Heart left ventricle (tissue), 16 donors: ENCODE results near the gene TFB1M. TPM values are rescaled to one million over a fixed set of nuclear protein-coding genes. Genes with fewer than 3 reads are reported as not detected.

Experiments
- ATAC-seq, 4 donors: fragments of 200-7000 bp; cut with Tn5 transposase; one replicate each; pipeline ENCODE4 v1.9.1; 2020 to 2022; ENCODE audit warnings: moderate library complexity in 4 of 4, mild to moderate bottlenecking in 3 of 4, moderate number of reproducible peaks in 1 of 4
- DNase-seq, 5 donors: peaks; one replicate each; pipeline ENCODE4 v3.0.0-alpha.2; 2020
- H3K27ac ChIP-seq, 12 donors: fragments of 200-600 bp; sonication (generic) in 4 of 12; one replicate each; pipeline versions ENCODE4 v1.5.0 to v1.8.0; 2016 to 2022; ENCODE audit warnings: mild to moderate bottlenecking in 2 of 12
- H3K27me3 ChIP-seq, 9 donors: fragments of 200-600 bp; sonication (generic) in 2 of 9; one replicate each; pipeline versions ENCODE4 v1.5.1 to v1.8.0; 2016 to 2022; ENCODE audit warnings: mild to moderate bottlenecking in 3 of 9
- H3K36me3 ChIP-seq, 9 donors: fragments of 200-600 bp; sonication (generic) in 2 of 9; one replicate each; pipeline versions ENCODE4 v1.5.0 to v1.8.0; 2018 to 2022; ENCODE audit warnings: mild to moderate bottlenecking in 2 of 9
- H3K4me1 ChIP-seq, 12 donors: fragments of 200-600 bp; sonication (generic) in 4 of 12; one replicate each; pipeline versions ENCODE4 v1.5.0 to v1.8.0; 2016 to 2022; ENCODE audit warnings: mild to moderate bottlenecking in 3 of 12
- H3K4me3 ChIP-seq, 12 donors: fragments of 200-600 bp; sonication (generic) in 4 of 12; one replicate each; pipeline versions ENCODE4 v1.5.0 to v1.8.0; 2017 to 2022; ENCODE audit warnings: mild to moderate bottlenecking in 9 of 12, moderate library complexity in 4 of 12
- H3K9me3 ChIP-seq, 12 donors: fragments of 200-600 bp; sonication (generic) in 4 of 12; one replicate each; pipeline versions ENCODE4 v1.5.0 to v1.8.0; 2016 to 2022; ENCODE audit warnings: mild to moderate bottlenecking in 1 of 12
- POLR2A ChIP-seq, 2 donors: fragments of 450-650 bp; IDR thresholded peaks; one replicate each; pipeline ENCODE4 v1.6.1; 2017; ENCODE audit warnings: antibody characterized with exemption in 2 of 2, mild to moderate bottlenecking in 2 of 2, moderate library complexity in 2 of 2
- WGBS, 4 donors: extraction: QIAGEN DNeasy Blood & Tissue Kit in 2 of 4; methylation state at CpG; one replicate each; pipeline versions ENCODE4 v1.1.5 to v1.1.7; 2013 to 2018; 5-methylcytosine and 5-hydroxymethylcytosine counted together
- intact Hi-C, 10 donors: fragments of 100-400 bp; cut with DNase I; formaldehyde crosslinking; loops; one replicate each; pipeline versions ENCODE4 v1.11.1 to v1.14.2; 2022
- polyA plus RNA-seq, 2 donors: library from polyadenylated mRNA; stranded (reverse); fragments of 200-250 nt; gene quantifications; one replicate each; pipeline ENCODE4 v1.2.3, GENCODE V29; 2013
- total RNA-seq, 9 donors: library from RNA; depleted of rRNA in 2 of 9; stranded (reverse); fragments of >200 nt in 2 of 9; fragmentation: NEBNext Ultra II Directional in 3 of 9; extraction: Animal tissue kit (Norgen Biotek cat#: 25700) in 3 of 9; gene quantifications; one replicate each; pipeline versions ENCODE4 v1.1.0 to v1.2.4, GENCODE V29; 2016 to 2023
- TF ChIP-seq, protein P1 (sequence below), 12 donors: fragments of 200-600 bp; sonication (generic) in 4 of 12; IDR thresholded peaks; one replicate each; pipeline versions ENCODE4 v1.5.0 to v1.8.0; 2018 to 2022; ENCODE audit warnings: antibody characterized with exemption in 12 of 12, mild to moderate bottlenecking in 5 of 12
- donor health status: ischemic (EF 13 %, LVEDD 7.1; RV severe dilation, severe dysfunction).
- donor health status: healthy with polysubstance abuse.
- donor health status: DM: no; HTN: yes; CAD: no.
- donor health status: DM: no; HTN: no; CAD: no.
- donor health status: ischemic (EF 25% LVEDD 6.9; RV normal size, moderate dysfunction).
- donor health status: ischemic (EF 25% LVEDD 5.7; RV mildly dilated, moderate dysfunction).
- donor health status: healthy.
- donor health status: DM: yes; HTN: yes; CAD: no.
- donor health status: ischemic (EF 35%, LVEDD 5.7; RV mildly dilated, moderate dysfunction).
- donor health status: nonischemic (EF 11% LVEDD 7.7; RV severe dilation, severe dysfunction).
- donor health status: DM: yes; HTN: yes; CAD: no.
- donor health status: PGD.
- donor health status: ischemic (EF 29% LVEDD 5.4; RV normal size, mild dysfunction).
- donor health status: nonischemic (EF 23%, LVEDD 6.1; RV moderate dilation, normal function).

TFB1M gene
- total and polyA plus RNA-seq, 11 donors: 11.4 to 24.5 (median 17.6) TPM

- Histone ChIP-seq H3K4me1 (no peaks in the 10 kb centered on the region), H3K36me3 (no peaks in the 10 kb centered on the region), H3K27me3 (no peaks in the 10 kb centered on the region), H3K9me3 (no peaks in the 10 kb centered on the region), H3K4me3 (no peak overlapping the region), H3K27ac (no peak overlapping the region)
- ATAC-seq (peak in 2 of 4 donors; percentile 34 to 61), DNase-seq (no peak)
- TF ChIP-seq, protein P1, sequence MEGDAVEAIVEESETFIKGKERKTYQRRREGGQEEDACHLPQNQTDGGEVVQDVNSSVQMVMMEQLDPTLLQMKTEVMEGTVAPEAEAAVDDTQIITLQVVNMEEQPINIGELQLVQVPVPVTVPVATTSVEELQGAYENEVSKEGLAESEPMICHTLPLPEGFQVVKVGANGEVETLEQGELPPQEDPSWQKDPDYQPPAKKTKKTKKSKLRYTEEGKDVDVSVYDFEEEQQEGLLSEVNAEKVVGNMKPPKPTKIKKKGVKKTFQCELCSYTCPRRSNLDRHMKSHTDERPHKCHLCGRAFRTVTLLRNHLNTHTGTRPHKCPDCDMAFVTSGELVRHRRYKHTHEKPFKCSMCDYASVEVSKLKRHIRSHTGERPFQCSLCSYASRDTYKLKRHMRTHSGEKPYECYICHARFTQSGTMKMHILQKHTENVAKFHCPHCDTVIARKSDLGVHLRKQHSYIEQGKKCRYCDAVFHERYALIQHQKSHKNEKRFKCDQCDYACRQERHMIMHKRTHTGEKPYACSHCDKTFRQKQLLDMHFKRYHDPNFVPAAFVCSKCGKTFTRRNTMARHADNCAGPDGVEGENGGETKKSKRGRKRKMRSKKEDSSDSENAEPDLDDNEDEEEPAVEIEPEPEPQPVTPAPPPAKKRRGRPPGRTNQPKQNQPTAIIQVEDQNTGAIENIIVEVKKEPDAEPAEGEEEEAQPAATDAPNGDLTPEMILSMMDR (IDR thresholded peaks at IDR 0.05): no peak
- no peak for TF ChIP-seq POLR2A (IDR thresholded peaks at IDR 0.05)
- intact Hi-C loops: no loop called here
- WGBS, 4 donors: 79 to 95% (median 87%) methylated on average over 8 to 23 of the region's 23 CpGs
These were observed 100.5 kb downstream of the TFB1M start for GRCh38 chr6:155213611-155214372.

DNA sequence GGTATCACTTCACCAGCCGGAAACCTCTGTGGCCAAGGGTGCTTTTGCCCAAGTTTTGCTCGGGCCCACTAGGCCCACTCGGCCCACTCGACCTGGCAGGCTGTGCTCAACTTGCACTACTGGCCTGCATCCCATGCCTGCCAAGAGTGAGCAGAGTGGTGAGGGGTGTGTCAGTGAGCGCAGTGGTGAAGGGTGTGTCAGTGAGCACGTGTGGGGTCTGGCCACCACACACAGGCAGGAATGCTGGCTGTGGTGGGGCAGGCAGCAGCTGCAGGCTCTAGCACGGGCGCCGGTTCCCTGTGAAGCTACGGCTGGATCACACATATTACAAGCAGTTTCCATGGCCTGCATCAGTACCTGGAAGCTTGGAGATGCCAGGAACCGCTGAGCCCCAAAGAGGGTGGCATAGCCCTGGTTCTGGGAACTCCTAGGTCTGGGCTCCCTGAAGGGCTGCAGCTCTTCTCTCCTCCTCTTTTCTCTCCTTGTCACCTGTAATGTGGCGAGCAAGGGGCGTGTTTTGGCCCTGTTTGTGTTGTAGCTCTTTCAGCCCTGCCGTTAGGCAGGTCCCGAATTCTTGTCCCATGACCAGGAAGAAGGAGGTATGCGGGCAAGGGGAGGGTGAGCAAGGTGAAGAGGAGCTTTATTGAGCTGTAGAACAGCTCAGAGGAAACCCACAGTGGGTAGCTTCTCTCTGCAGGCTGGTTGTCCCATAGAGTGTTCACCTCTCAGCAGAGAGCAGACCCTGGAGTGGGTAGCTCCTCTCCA lies 101.5 kb downstream of the TFB1M start:
- Histone ChIP-seq H3K27me3 (no peaks in the 10 kb centered on the region), H3K4me1 (no peaks in the 10 kb centered on the region), H3K9me3 (no peaks in the 10 kb centered on the region), H3K27ac (no peak overlapping the region), H3K36me3 (no peaks in the 10 kb centered on the region), H3K4me3 (no peak overlapping the region)
- ATAC-seq (no peak), DNase-seq (no peak)
- 87 to 96% (median 92%) methylated on average over 15 to 16 of the region's 16 CpGs for WGBS, 4 donors
- TF ChIP-seq, protein P1 (IDR thresholded peaks at IDR 0.05): no peak
- no peak for TF ChIP-seq POLR2A (IDR thresholded peaks at IDR 0.05)
- intact Hi-C loops: no loop called here

- Histone ChIP-seq H3K27me3 (no peaks in the 10 kb centered on the region), H3K27ac (no peak overlapping the region), H3K4me3 (no peak overlapping the region), H3K4me1 (no peaks in the 10 kb centered on the region), H3K9me3 (no peaks in the 10 kb centered on the region), H3K36me3 (no peaks in the 10 kb centered on the region)
- WGBS, 4 donors: 69 to 76% (median 73%) methylated on average over 3 of the region's 3 CpGs
- TF ChIP-seq, protein P1 (IDR thresholded peaks at IDR 0.05): no peak
- no peak for TF ChIP-seq POLR2A (IDR thresholded peaks at IDR 0.05)
- ATAC-seq (no peak), DNase-seq (no peak)
- intact Hi-C loops: no loop called here
These were observed 102.2 kb downstream of the TFB1M start for GRCh38 chr6:155212106-155212505.

- 66 to 79% (median 73%) methylated on average over 5 of the region's 5 CpGs for WGBS, 4 donors
- Histone ChIP-seq H3K4me3 (no peak overlapping the region), H3K27ac (no peak overlapping the region), H3K27me3 (no peaks in the 10 kb centered on the region), H3K4me1 (no peaks in the 10 kb centered on the region), H3K36me3 (no peaks in the 10 kb centered on the region), H3K9me3 (no peaks in the 10 kb centered on the region)
- ATAC-seq (no peak), DNase-seq (no peak)
- TF ChIP-seq POLR2A (IDR thresholded peaks at IDR 0.05): no peak
- TF ChIP-seq, protein P1 (IDR thresholded peaks at IDR 0.05): no peak
- intact Hi-C loops: no loop called here
These were observed 107.1 kb downstream of the TFB1M start for GRCh38 chr6:155207223-155207622.
